Skeletal muscle cell (primary cell): Measurements from ENCODE around the gene CHAF1B.

Source experiments
- DNase-seq: peaks from one replicate; pipeline ENCODE4 v3.0.0-alpha.2; 2010; ENCODE audit warnings: low read depth
- H3K4me3 ChIP-seq: 2 replicates; pipeline ENCODE4 v1.5.1; 2011; ENCODE audit warnings: low read depth, mild to moderate bottlenecking, control low read depth, low read length, moderate library complexity

Gene CHAF1B

DNA sequence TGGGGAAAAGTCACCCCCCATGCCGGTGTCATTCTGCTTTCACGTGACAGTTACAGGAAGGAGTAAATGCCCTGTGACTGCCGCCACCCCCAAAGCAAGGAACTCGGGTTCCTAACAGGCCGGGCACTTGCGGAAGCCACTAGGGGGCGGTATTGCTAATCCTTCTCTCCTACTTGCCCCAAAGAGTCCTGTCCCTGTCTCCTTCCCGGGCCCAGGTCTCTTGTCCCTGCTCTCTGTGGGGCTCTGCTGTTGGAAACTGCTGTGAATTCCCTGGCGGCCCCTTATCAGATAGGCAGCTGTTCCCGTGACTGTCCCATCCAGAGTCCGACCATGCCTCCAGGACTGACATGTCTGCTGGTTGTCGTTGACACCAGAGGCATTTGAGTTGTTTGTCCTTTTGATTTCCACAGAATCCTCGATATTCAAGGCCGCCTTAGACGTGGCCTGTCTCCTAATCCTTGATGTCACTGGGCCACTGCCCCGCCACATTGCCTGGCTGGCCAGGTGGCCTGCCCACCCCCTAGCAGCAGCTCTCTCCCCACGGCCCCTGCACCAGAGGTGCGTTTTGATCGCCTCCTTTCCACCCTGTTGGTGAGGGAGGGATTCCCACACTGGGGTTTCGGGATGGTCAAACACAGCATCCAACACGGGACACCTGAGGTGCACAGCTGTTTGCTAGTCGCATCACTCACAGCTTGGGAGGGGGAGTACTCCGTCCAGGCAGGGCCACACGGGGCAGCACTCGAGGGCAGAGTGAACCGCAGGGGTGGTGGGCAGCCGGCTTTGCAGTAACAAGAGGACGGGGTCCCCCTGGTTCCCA is 37.3 kb downstream of the CHAF1B start:
- H3K4me3 ChIP-seq, result no peak overlapping the region
- peak; percentile 3 for DNase-seq

DNA sequence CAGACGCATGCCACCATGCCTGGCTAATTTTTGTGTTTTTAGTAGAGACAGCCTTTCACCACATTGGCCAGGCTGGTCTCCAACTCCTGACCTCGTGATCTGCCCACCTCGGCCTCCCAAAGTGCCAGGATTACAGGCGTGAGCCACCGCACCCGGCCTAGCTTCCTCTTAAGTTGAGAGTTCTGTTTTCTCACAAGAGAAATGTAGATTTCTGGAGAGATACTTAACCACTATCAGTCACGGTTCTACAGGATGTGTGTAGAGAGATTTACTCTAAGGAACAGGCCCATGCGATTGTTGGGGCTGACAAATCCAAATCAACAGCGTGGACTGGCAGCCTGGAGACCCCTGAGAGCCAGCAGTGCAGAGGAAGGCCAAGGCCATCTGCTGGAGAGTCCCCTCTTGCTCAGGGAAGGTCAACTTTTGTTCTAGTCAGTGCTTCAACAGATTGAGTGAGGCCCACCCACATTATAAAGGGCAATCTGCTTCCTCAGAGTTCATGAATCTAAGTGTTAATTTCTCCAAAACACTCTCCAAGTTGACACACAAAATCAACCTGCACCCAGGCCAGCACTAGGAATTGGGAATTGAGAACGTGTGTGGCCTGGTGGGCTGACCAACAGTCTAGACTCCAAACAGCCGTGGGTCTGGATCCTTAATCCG is 38.7 kb downstream of the CHAF1B start:
- DNase-seq, result no peak
- no peak overlapping the region for H3K4me3 ChIP-seq

DNA sequence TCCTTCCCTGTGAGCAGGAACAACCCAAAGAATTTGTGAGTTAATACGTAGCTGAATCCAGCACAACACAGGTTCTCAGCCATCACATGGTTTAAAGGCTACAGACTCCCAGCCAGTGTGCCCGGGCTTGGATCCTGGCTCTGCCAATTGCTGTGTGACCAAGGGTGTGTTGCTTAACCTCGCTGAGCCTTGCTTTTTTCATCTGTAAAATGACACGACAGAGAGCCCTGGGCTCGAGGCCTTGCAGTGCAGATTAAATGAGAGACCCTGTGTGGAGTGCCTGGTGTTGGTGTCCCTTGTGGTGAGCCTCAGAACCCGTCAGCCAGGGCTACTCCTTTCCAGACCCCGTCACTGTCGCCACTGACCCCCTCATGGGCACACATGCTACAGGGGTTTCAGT is 39.4 kb downstream of the CHAF1B start:
- H3K4me3 ChIP-seq, result no peak overlapping the region
- no peak for DNase-seq

DNA sequence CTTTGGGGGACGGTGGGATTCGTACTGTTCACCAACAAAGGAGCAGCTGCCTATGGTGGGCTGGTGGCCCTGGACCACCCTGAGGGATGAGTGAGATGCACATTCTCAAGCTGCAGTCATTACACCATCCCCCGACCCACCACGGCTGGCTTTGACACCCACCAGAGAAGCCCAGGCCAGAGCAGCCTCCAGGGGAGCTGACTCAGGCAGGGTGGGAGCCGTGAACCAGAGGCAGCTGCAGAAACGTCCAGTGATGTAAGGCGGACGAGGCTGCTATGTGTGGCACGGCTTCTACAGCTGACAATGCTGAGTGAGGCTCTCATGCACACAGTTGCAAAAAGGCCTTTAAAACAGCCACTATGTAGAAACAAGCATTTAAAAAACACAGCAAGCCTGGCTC is 40.1 kb downstream of the CHAF1B start:
- no peak overlapping the region for H3K4me3 ChIP-seq

DNA sequence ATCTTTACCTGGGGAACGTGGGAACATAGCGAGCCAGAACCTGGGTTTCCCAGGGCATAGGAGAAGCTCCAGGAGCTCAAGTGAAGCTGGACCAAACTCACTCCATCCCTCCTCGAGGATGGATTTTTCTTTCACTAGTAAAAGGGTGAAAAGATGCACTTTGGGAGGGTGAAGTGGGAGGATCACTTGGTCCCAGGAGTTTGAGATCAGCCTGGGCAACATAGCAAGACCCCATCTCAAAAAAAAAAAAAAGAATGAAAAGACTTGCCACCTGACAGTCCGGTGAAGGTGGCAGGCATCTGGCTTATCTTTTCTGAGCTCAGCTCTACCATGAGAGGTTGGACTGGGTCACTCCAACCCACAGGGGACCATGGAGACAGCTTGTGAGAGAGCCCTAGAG is 42.3 kb downstream of the CHAF1B start:
- DNase-seq, result no peak
- H3K4me3 ChIP-seq, result no peak overlapping the region

More for the DNA sequence above, 40.1 kb downstream of the CHAF1B start:
- DNase-seq, result peak; percentile 69

DNA sequence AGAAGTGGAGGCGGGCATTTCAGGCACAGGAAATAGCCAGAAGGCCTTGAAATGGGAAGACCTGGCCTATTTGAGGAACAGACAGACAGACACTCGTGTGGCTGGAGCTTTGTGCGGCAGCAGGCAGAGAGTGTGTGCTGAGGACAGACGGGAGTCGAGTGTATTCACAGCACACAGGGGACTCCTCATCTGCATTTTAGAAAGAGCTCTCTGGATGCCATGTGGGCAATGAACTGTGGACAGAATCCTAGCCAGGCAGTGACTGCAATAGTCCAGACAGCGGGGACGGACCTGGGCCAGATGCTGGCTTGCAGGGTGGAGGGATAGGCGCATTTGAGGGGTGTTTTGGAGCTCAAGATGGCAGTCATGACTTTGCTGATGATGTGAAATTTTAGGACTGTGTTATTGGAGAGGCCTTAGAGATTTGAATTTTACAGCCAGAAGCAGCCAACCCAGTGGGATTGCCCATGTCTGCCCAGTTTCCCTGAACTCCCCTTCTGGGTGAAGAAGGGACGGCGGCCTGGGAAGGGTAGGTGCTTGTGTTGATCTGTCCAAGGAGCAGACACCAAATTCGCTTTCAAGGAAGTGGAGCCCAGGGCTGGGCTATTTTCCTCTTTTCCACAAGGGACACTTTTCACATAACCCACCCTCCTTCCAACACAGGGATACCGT is 43.7 kb downstream of the CHAF1B start:
- no peak for DNase-seq

DNA sequence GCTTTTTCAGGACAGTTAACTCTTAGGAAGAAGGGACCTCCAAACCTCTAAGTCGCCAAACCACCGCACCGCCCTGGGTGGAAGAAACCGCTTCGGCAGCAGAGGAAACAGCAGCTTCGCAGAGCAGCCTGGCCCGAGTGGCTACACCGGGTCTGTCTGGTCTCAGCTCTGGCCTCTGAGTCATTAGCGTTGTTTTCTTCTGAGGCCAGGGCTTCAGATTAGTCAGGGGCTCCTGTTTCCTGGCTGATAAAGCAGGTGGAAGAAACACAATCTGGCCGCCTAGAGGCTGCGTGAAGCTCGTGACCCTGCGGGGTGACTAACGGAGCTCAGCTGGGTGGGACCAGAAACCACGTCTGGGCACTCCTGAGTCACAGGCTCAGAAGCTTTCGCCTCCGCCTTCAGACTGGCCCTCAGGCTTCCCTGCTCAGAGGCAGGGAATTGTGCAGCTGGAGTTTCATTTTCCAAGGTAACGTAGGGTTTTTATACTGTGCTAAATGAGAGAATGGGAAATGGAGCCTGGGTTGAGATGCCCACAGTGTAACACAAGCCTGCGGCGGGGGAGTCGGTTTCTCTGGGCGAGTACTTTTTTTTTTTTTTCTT is 44.9 kb downstream of the CHAF1B start:
- H3K4me3 ChIP-seq, result peak overlapping the region; percentile 27

More for the DNA sequence above, 43.7 kb downstream of the CHAF1B start:
- no peak overlapping the region for H3K4me3 ChIP-seq

DNA sequence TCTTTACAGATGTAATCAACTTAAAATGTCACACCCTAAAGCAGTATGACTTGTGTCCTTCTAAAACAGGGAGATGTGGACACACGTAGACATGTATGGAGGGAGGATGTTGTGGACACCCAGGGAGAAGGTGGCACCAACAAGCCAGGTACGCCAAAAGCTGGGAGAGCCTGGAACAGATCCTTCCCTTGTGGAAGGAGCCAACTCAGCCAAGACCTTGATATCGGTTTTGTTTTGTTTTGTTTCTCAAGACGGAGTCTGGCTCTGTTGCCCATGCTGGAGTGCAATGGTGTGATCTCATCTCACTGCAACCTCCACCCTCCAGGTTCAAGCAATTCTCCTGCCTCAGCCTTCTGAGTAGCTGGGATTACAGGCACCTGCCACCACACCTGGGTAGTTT is 45.6 kb downstream of the CHAF1B start:
- H3K4me3 ChIP-seq, result no peak overlapping the region

More for the DNA sequence above, 44.9 kb downstream of the CHAF1B start:
- DNase-seq, result peak; percentile 97

DNA sequence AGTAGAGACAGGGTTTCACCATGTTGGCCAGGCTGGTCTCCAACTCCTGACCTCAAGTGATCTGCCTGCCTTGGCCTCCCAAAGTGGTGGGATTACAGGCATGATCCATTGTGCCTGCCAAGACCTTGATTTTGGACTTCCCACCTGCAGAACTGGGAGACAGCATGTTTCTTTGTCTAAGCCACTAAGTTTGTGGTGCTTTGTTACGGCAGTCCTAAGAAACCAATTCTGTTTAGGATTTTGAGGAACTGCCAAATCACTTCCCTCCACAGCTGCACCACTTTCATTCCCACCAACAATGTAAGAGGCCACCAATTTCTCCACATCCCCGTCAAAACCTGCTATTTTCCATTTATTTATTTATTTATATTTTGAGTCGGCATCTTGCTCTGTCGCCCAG is 46.1 kb downstream of the CHAF1B start:
- DNase-seq, result no peak
- H3K4me3 ChIP-seq, result no peak overlapping the region

More for the DNA sequence above, 45.6 kb downstream of the CHAF1B start:
- DNase-seq, result no peak

DNA sequence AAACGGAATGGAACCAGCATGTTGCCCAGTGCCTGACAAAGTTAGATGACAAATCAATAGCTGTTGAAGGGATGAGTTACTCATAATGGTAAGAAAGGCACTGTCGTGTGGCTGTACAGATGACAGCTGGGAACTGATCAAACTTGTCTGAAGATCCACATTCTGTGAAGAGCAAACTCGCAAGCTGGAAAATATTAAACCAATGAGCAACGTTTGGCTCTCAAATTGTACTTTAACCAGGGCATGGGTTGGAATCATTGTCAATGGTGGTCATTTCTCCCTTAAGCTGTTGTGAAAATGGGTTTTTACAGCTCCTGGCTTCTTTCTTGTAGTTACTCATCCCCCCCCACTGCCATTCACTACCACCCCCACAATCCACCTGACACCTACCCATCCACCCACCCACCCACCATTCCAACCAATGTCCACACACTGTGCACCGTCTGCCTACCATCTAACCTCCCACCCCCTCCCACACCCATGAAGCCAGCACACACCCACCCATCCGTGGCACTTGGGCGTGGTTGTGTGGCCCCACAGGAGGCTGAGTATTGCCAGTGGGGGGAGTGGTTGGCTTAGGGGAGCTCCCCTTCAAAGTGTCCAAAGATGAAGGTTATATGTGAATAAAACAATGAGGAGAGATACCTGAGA is 48.0 kb downstream of the CHAF1B start:
- no peak overlapping the region for H3K4me3 ChIP-seq

DNA sequence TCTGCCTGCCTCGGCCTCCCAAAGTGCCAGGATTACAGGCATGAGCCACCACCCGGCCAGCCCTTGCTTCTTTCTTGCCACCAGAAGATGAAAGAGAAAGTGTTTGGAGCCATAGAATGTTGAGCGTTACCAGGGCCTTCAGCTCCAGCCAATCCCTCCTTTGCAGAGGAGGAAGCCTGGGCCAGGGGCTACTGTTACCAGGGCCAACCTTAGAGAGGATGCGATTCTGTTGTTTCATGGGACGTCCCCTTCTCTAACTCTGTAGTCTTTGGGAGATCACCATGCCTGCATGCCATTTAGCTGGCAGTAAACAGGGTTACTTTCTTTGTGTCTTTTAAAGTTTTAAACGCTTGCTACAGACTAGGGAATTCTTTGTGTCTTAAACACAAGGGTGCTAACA is 49.0 kb downstream of the CHAF1B start:
- DNase-seq, result no peak
- no peak overlapping the region for H3K4me3 ChIP-seq

More for the DNA sequence above, 48.0 kb downstream of the CHAF1B start:
- no peak for DNase-seq

DNA sequence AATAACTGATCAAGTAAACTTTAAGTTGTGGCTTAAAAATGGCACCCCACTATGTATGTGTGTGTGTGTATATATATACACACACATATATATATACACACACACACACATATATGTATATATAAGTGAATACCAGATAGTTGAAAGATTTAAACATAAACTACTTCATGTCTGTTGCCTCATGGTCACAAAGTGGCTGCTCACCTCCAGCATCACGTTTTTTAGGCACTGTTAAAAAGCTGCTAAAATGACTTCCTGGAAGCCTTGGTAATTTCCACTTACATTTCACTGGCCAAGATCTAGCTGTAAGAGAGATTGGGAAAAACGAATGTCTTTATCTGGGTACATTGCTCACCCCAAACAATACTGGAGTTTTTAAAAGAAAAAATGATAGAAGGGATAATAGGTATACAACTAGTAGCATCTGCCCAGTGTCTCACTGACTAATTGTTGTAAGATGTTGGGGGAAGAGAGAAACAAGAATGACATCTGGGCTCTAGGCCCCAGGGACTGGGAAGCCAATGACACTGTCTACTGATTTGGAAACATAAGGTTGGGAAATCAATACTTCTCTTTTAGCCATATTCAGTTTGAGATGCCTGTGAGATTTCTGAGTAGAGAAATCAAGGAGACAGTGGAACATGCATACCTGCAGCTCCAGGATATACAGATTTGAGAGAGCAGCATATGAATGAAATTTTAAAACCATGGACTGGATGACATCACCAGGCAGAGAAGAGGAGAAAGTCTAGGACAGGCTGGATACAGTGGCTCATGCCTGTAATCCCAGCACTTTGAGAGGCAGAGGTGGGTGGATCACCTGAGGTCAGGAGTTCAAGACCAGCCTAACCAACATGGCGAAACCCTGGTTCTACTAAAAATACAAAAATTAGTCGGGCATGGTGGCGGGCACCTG is 51.9 kb downstream of the CHAF1B start:
- DNase-seq, result no peak
- no peak overlapping the region for H3K4me3 ChIP-seq

DNA sequence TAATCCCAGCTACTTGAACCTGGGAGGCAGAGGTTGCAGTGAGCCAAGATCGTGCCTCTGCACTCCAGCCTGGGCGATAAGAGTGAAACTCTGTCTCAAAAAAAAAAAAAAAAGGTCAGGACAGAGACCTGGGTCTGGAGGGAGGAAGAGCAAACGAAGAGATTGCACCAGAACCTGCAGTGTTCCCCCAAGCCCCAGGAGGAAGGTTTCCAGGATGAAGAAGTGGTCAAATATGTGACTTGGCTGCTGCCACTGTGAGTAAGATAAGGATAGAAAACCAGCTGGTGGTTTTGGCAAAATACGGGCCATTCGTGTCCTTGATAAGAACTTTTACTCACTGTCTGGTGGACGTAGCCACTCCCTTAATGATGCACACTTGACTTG is 52.5 kb downstream of the CHAF1B start:
- DNase-seq, result no peak
- no peak overlapping the region for H3K4me3 ChIP-seq

DNA sequence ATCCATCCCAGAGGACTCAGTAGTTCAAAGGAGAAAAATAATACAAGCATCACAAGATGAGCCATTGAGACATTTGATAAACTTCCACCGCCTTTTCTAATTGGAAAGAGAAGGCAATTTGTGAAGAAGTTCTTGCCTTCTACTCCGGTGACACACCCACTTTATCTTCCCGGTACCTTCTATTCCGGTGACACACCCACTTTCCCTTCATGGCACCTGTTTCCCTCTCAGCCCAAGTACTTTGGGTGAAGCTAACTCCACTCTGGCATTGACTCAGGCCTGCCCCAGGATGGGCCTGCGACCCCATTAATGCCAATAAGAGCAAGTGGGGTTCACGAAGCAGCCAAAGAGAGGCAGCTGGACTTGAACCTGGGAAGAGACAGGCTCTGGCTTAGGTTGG is 56.5 kb downstream of the CHAF1B start:
- DNase-seq, result no peak
- H3K4me3 ChIP-seq, result no peak overlapping the region

DNA sequence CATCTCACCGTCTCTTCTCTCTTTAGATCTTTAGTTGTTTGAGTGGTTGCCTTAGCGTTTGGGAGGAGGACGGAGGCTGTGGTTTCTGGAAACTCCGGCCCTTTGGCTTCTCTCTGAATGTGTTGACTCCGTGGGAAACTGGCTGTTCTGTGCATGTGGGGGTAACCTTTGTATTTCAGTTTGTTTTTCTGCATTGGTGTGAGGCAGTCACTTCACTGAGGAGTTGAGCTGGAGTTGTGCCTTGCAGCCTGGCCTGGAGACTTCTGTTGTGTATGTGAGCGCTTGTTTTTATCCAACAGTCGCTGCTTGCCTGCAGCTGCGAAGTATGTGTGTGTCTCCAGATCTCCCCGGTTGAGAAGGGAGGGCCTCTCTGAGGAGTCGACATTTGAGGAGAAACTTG is 61.1 kb downstream of the CHAF1B start:
- no peak for DNase-seq

DNA sequence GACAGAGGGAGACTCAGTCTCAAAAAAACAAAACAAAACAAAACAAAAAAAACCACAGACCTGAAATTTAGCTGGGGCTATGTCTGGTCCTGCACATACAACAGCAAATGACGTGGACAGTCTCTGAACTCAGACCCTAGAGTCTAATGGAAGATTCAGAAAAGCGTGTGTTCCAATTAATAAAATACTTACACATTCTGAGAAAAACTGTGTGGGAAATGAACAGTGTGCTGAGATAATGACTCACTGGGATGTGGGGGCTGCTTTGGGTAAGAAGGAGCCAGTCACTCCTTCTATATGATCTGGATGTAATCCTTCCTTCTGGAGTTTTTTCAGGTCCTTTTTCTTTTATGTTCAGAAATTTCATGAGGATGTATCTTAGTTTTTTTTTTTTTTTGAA is 65.3 kb downstream of the CHAF1B start:
- no peak overlapping the region for H3K4me3 ChIP-seq
- DNase-seq, result no peak

More for the DNA sequence above, 61.1 kb downstream of the CHAF1B start:
- H3K4me3 ChIP-seq, result no peak overlapping the region

DNA sequence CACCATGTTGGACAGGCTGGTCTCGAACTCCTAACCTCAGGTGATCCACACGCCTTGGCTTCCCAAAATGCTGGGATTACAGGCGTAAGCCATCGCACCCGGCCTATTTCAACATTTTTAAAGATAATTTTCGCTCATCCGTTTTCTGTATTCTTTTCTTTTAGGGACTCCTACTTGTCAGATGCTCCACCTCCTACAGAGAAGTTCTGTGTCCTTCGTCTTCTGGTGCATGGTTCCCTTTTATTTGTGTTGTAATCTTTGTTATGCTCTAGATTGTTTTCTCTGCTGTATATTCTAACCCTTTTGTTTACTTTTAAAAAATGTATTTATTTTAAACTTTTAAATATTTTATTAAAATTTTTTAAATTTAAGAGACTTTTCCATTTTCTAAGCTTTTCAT is 66.3 kb downstream of the CHAF1B start:
- H3K4me3 ChIP-seq, result no peak overlapping the region
- no peak for DNase-seq

DNA sequence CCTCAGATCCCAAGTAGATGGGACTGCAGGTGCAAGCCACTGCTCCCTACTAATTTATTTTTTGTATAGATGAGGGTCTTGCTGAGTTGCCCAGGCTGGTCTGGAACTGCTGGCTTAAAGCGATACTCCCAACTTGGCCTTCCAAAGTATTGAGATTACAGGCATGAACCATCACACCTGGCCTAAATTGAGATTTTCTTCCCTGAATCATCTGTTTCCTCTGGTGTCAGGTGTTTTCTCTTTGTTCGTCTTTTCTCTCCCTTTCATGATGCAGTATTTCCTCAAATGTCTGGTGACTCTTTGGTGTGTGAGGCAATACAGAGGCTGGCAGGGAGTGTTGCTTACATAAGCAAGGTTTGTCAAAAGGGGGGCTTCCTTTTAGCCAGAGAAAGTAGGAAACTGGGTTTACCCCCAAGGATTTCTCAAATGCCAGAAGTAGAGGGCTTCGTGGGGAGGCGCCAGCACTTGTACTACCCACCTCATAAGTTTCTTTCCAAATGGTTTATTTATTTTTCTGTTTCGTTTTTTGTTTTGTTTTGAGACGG is 67.2 kb downstream of the CHAF1B start:
- DNase-seq, result no peak

More for the DNA sequence above, 67.2 kb downstream of the CHAF1B start:
- H3K4me3 ChIP-seq, result no peak overlapping the region
